ENCODE measurements around the gene MAML3.
A peak's percentile ranks its signal among the peaks of the same experiment; 100 is the strongest.

MAML3 gene

DNA sequence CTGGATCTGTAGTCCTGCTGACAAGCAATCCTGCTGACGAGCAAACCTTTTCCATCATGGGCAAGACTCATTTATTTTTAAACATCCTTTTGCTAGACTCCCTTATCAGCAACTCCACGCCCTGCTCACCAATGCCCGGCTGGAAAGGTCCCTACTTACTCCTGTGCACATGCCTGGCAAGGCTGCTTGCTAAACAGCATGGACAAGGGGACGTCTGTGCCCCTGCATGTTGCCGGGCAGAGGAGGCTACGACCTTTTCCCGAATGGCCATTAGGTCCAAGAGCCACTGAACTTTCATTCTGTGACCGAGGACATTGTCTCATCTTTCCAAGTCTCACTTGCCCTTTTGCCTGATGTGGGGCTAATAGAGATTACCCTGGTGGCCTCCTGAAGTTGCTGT lies 389.8 kb downstream of the MAML3 start:
- DNase-seq: no peak

GRCh38 chr4:139763672-139764071 lies 390.3 kb downstream of the MAML3 start:
- DNase-seq: no peak

- DNase-seq: no peak
Observed at GRCh38 chr4:139763205-139763604, 390.8 kb downstream of the MAML3 start.

GRCh38 chr4:139762720-139763119 lies 391.3 kb downstream of the MAML3 start:
- DNase-seq: no peak

- DNase-seq: peak; percentile 5
Observed at GRCh38 chr4:139761461-139761860, 392.5 kb downstream of the MAML3 start.

- DNase-seq: no peak
Observed at GRCh38 chr4:139760567-139760966, 393.4 kb downstream of the MAML3 start.

- DNase-seq: no peak
Observed at GRCh38 chr4:139759097-139759496, 394.9 kb downstream of the MAML3 start.

DNA sequence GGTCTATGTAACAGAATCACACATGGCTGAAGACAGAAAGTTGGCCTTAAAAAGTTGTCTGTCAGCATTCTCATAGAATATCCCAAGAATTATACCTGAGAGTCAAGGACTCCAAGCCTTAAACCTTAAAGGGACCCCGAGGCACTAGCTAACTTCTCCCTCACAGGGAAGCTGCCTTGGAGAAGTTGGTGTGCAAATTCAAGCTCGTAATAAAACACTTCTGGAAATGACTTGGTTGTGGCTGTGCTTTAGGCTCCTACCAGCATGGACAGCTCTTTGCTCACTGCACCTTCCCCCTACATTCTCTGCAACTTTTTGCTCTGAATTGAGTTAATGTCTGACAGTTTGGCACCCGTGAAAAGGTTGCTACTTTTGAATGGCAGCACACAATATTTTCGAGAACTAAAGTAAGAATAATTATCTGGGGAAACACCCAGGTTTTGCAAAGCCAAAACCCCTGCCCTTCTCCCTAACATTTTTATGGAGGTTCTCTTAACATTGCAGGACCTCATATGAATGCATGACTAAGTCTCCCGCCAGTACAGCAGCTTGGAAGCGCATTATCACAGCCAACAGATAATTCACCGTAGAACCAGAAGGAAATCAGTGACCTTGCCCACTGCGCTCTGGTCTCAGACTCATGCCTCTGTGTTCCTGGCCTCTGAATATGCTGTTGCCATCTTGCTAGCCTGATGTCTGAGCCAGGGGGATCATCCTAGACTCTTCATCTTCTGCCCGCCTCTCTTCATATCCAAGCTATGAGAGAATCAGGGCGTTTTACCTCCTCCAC lies 397.4 kb downstream of the MAML3 start:
- DNase-seq: no peak

DNA sequence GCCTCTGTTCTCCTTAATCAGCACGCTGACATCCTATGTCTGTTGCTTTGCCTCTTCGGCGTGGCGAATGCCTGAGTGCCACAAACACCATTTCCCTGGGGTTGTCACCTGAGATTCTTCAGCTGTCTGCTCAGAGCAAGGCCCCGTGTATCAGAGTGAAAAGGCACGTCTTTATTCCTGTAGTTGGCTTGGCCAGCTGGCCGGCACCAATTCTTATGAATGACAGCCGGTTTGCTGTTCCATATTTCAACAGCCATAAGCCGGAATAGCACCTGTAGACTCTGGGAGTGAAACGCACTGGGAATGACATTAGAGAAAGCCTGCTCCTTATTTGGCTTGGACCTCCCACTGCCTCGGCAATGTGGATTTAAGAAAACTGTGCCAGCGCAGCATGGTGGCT lies 399.0 kb downstream of the MAML3 start:
- no peak for DNase-seq

DNA sequence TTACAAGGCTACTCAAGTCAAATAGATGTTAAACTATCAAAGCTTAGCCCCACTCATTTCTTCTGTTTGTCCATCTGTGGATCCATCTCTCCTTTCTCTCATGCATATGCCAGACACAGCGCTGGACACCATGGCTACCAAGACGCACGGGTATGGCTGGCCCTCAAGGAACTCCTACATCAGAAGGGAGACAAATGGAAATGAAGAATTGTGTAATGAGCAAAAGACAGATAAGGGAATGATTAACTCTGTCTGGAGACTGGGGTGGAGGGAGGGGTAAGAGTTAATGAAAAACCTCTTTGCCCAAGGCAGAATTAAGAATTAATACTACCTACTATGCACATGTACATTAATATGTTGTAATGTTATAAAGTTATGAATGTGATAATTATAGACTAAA lies 400.3 kb downstream of the MAML3 start:
- DNase-seq: no peak

- no peak for DNase-seq
Observed at GRCh38 chr4:139749835-139750498, 404.0 kb downstream of the MAML3 start.

GRCh38 chr4:139749338-139749737 lies 404.6 kb downstream of the MAML3 start:
- DNase-seq: no peak

GRCh38 chr4:139746431-139747171 lies 407.4 kb downstream of the MAML3 start:
- DNase-seq: no peak

DNA sequence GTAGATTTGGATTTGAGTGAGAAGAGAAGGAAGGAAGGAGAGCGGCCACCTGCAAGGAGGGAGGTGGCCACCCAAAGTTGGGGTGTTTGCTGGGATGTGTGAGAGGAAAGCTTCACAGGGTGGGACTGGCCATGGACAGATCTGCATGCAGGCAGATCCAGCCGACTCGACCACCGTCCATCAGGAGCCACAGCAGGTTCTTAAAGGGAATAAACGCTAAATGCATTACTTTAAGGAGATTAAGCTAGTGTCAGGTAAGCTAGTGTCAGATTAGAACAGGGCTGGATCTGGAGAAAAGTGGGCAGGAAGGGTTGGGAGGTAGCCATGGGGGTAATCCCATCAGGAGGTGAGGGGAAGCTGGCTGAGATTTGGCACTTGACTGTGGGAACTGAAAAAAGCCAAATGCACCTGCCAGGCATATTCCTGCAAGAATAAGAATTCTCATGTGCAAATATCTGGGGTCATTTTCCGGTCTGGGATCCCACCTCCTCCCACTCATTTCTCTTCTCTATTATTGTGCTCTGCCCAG lies 408.8 kb downstream of the MAML3 start:
- no peak for DNase-seq

DNA sequence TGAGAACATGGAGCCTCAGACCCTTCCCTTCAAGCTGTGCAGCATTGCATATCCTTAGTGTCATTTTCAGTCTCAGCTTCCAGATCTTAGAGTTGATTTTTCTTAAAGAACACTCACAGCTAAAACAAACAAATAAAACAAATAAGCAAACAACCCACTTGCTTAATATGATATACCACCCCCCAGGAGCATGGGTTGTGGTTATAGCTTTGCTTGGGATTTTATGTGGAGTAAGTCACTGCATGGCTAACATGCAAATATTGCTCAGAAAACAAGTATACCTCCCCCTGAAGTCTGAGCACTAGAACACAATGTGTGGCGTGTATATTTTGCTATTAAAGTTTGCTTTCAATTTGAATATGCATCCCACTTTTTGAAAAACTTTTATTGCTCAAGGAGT lies 409.8 kb downstream of the MAML3 start:
- DNase-seq: no peak

GRCh38 chr4:139743027-139743426 lies 411.0 kb downstream of the MAML3 start:
- no peak for DNase-seq

DNA sequence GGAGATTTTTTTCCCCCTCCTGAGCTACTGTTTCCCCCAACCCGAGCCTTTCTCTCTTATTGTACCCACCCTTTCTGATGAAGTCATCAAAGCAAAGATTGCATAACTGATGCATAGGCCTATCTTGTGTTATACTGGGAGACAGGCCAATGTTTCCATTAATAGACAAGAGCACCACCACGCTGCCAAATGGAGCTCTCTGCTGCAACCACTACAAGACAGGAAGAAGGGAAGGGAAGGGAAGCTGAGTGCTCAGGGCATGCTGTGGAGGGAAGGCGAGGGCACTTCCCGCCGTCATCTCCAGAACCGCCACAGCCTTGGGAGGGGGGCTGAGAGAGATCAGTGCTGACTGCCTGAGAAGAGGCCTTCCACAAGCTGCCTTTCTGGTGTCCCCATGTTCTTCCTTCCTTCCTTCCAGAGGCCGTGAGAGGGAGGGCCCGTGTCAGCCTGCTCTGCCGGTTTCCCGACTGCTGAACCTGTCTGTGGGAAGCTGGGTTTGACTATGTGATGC lies 413.4 kb downstream of the MAML3 start:
- DNase-seq: no peak

DNA sequence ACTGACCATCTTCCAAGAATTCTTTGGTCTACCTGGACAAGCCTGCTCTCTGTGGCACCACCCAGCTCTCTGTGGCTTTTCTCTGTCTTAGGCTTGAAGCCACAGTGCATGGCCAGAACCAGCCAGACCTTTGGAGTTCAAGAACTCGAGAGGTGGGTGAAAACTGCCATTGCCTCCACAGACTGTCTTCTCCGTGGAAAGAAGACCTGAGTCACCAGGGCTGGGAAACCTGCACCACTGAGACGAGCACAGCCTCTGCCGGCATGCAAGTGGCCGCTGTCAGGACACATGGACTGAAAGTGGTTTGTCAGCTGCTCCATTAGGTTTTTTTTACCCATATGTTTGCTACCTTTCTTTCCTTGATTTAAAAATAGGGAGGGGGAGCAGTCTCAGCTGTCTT lies 413.9 kb downstream of the MAML3 start:
- DNase-seq: no peak

DNA sequence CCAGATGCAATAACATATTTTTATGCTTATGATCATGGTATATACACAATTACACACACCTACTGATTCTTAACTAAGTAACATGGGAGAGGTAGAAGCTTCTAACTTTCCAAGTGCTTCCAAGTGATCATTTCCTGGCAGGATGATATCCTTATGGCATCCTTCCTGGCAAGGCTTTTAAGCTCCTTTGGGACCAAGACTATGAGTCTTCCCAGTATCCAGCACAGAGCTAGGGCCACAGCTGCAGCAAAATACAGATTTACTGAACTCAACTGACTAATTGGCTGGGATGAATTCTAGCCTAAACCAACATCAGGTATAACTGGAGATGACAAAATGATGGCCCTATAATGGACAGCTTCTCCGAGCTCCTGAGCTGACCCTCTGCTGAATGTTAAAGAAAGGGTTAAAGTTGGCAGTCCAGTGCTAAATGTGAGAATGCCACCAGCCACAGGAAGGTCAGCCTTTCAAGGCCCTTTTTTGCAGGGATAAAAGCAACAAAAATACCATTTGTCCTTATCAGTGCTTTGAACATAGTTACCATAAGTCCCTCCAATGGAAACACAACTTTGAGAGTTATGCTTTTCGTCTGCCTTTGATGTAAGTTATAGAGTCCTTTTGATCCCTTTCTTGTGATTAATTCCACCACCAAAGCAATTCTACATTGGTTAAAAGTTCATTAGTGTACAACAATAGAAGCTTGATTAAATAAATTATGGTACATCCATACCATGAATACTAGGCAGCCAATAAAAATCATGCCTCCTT lies 415.0 kb downstream of the MAML3 start:
- DNase-seq: no peak

DNA sequence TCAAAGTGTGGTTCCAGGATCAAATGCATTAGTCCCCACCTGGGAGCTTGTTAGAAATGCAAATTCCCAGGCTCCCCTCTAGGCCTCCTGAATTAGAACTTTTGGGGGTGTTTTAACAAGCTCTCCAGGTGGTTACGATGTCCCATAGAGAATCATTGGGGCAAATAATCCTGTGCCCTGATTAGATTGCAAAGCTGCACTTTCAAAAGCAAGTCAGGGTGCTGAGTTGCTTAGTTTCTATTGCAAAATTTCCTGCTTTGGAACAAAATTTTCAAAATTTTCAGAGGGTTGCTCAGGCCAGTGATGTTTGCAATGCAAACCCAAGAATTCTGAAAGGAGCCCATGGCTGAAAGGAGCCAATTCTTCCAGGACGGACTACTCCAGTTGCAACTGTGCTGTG lies 417.3 kb downstream of the MAML3 start:
- no peak for DNase-seq

DNA sequence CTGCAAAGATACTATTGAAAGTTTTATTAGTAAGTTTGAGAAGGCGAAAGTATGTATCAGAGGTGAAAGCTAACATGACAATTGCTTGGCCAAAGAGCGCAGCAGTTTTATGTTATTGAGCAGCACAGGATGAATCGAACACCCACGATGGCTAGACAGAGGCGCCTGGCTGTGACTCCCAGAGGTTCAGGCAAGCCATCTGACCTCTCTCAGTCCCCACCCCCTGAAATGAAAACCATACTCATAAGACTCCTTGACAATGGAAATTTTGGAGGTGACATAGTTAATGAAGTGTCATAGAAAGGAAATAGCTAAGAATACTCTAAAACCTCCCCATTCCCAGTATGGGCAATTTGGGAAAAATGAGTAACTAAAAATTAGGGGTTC lies 417.7 kb downstream of the MAML3 start:
- DNase-seq: no peak

GRCh38 chr4:139735381-139736273 lies 418.4 kb downstream of the MAML3 start:
- no peak for DNase-seq

All from activated CD4-positive, alpha-beta T cell treated with anti-CD3 and anti-CD28 coated beads, Interleukin-10, Interleukin-2, amounts not matched to agents 100 ng/mL and 50 ng/mL, durations not matched to agents 16 hours and 8 hours (primary cell).